Activated effector memory CD4-positive, alpha-beta T cell treated with Interleukin-2 at 50 U/mL for 16 hours (primary cell): ENCODE measurements around the gene ZER1.
A peak's percentile ranks its signal among the peaks of the same experiment; 100 is the strongest.

Source experiments
- DNase-seq: peaks from one replicate; pipeline ENCODE4 v3.0.0-alpha.2; 2020

ZER1 gene

DNA sequence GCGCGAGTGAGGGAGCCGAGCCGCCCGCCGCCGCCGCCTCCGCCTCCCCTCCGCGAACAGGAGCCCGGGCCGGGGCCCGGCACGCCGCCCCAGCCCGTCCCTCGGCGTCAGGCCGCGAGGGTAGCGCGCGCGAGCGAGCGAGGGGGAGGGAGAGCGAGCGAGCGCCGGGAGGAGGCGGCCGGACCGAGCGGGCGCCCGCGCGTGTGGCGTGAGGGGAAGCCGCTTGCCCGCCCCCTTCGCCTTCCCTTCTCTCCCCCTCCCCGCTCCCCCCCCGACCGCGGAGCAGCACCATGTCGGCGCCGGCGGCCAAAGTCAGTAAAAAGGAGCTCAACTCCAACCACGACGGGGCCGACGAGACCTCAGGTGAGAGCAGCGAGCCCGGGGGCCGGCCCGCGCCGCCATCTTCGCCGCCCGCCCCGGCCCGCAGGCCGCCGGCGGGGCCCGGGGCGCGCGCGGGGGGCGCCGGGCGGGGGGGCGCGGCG is 82.4 kb downstream of the ZER1 start:
- no peak for DNase-seq

DNA sequence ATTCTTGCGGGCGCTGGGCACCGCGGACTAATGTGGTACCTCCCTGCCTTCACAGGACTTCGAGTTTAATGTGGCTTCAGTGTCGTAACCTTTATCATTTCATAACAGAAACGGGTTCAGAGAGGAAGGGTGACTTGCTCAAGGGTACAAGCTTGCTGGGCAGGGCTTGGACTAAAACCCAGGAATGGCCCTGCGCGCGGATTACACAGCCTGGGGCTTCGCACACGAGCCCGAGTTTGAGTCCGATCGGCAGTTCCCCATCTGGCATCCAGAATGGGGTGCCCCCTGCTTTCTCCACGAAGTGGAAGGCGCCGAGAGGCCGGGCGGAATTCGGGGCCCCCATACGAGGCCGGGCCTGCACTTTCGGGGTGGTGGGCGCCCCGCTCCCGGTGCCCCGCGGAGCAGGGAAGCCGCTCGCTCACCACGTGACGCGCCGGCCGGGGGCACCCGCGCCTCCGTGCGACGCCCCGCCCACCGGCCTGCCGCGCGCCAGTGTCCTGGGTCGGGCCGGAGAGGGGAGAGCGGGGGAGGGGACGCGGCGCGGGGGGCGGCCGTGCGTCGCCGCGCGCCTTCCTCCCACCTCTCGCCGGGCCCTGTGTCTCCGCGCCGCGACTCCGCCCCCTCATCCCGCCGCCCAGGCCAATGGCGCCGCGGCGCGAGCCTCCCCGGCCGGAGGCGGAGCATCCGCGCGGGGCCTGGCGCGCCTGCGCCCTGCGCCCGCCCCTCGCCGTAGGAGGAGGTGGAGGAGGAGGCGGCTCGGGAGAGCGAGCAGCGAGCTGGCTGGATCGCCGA is 83.0 kb downstream of the ZER1 start, which contains the start of gene SET:
TSS of gene SET (plus strand) at position 722 of the 792 bp plus-strand sequence. CDS start 361 bp downstream, outside the sequence.
- peak; percentile 92 for DNase-seq

DNA sequence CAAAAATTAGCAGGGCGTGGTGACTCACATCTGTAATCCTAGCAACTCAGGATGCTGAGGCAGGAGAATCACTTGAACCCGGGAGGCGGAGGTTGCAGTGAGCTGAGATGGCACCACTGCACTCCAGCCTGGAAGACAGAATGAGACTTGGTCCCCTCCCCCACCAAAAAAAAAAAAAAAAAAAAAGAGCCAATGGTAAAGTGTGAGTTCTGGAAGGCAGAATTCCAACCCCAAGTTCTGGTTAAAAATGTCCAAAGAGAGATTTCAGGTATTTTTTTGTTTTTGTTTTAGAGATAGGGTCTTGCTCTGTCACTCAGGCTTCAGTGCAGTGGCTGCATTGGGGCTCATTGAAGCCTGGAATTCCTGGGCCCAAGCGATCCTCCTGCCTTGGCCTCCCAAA is 84.3 kb downstream of the ZER1 start:
- no peak for DNase-seq

DNA sequence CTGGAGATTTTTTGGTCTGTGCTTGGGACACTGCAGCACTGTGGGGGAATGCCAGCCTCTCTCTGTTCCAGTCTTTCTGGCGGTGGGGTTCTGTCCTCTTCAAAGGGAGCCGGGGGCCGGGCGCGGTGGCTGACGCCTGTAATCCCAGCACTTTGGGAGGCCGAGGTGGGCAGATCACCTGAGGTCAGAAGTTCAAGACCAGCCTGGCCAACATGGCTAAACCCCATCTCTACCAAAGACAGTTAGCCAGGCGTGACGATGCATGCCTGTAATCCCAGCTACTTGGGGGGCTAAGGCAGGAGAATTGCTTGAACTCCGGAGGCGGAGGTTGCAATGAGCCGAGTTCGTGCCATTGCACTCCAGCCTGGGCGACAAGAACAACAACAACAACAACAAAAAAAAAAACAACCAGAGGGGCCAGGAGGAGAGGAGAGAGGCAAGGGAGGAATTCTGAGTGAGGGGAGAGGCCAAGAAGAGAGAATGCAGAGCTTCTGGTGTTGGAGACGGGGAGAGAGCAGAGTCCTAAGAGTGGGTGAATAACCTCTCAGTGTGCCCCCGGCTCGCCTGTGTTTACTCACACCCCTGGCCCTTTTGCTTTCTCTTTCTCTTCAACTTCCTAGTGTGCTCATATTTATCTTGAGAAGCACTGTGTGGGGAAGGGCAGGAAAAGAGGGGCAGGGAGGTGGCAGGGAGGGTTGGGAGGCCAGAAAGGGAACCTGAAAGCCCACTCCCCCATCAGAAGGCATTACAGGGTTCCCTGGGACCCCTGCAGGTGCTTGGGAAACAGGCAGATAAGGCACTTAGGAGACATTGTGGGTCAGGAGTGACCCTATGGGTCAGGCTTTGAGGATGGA is 85.9 kb downstream of the ZER1 start:
- DNase-seq: no peak

DNA sequence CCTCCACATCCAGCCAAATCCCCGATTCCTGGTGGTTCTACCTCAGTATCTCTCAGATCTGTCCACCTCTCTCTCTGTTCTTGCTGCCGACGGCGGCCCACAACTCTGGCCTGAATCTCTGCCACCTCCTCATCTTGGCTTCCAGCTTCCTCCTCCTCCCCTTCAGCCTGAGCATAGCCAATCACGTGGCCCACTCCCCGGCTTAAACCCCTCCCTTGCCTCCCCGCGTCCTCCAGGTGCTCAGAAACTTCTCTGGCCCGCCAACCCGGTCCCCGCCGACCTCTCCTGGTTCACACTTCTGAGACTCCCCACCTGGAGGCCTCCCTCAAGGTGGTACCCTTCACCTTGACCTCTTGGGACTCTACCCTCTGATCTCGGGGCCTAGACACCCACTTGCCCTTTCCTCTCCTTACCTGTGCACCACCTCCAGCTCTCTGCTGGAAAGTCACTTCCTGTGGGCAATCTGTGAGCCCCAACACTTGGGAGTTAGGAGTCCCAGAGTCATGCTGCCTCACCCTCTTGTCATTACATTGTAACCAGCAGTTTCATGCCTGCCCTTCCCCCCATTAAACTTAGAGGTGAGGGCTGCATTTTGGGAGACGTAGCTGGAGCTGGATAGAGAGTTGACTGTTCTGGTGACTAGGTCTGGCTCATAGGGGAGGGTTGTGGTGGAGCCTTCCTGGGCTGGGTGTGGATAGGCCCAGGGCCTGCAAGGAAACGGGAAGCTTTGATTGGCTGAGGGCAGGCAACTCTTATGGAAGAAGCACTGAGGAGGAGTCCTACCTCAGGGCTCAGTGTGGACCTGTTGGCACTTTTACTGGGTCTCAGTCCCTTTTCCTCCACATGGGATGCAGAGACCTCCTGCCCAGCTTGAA is 87.2 kb downstream of the ZER1 start:
- peak; percentile 67 for DNase-seq

DNA sequence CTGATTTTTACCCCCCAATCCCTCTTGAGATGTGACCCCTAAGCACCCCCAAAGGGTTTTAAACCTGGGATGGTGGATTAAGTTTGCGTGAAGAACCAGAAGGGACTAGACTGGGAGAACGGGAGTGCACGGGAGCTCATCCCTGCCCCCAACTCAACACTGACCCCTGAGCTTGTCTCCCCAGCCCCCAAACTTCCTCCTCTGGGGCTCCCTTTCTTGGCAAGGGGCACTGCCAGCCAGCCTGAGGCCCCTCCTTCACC is 87.7 kb downstream of the ZER1 start:
- DNase-seq: no peak

DNA sequence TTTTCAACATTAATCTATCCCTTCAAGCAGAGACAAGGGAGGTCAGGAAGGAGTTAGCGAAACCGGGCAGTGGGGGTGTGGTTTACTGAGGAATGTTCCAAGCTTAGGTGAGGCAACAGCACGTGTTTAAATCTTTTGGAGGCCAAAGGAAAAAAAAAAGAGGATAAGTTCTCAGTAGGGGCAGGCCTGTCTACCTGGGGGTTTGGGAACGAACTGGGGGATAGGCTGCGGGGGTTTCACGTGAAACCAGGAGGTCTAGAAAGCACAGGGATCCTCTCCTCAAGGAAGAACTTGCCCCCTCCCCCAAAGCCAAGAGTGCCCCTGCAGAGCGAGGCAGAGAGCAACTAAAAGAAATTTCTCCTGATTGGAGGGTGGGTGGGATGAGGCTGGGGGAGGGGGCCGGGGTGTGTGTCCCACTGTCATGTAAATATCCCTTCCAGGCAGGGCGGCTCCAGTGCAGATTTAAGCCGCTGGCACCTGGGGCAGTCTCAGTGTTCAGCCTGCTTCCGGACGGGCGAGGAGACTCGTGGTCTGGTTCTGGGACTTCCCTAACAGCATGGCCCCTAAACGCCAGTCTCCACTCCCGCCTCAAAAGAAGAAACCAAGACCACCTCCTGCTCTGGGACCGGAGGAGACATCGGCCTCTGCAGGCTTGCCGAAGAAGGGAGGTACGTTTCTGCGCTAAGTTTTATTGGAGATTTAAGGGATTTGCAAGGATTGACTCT is 88.2 kb downstream of the ZER1 start:
- DNase-seq: no peak
